Stimulated activated CD8-positive, alpha-beta memory T cell treated with anti-CD3 and anti-CD28 coated beads, Interleukin-12 subunit alpha, Interleukin-12 subunit beta, amount 100 ng/mL, for 1 hour (primary cell): ENCODE results near the gene STAM2.
"Not testable (repeated sequence)": the region's sequence is repeated elsewhere in the genome, so short reads cannot be mapped to it uniquely, and the experiment has no call there.

ENCODE experiments used
- DNase-seq: peaks from one replicate; pipeline ENCODE4 v3.0.0-alpha.2; 2020; ENCODE audit warnings: low read depth

The STAM2 gene

GRCh38 chr2:152106464-152106863 is 69.1 kb downstream of the STAM2 start:
- DNase-seq, result no peak

- DNase-seq, result no peak
Measured at GRCh38 chr2:152103271-152103670, 72.3 kb downstream of the STAM2 start.

- DNase-seq, result no peak
Measured at GRCh38 chr2:152100961-152101360, 74.6 kb downstream of the STAM2 start.

GRCh38 chr2:152099367-152100050 is 76.1 kb downstream of the STAM2 start:
- DNase-seq, result no peak

GRCh38 chr2:152098496-152099366 is 76.8 kb downstream of the STAM2 start, which contains the start of gene CACNB4:
Gene CACNB4, minus strand, starts transcription at chr2:152099044.
- DNase-seq, result no peak

GRCh38 chr2:152097801-152098495 is 77.6 kb downstream of the STAM2 start:
- DNase-seq, result no peak

- DNase-seq, result no peak
Measured at GRCh38 chr2:152097290-152097800, 78.2 kb downstream of the STAM2 start.

GRCh38 chr2:152095146-152095545 is 80.4 kb downstream of the STAM2 start:
- DNase-seq, result no peak

- DNase-seq, result no peak
Measured at GRCh38 chr2:152094014-152094413, 81.5 kb downstream of the STAM2 start.

GRCh38 chr2:152093464-152093863 is 82.1 kb downstream of the STAM2 start:
- no peak for DNase-seq

GRCh38 chr2:152092095-152092494 is 83.5 kb downstream of the STAM2 start:
- no peak for DNase-seq

- DNase-seq, result not testable (repeated sequence)
Measured at GRCh38 chr2:152090726-152091125, 84.8 kb downstream of the STAM2 start.

- DNase-seq, result no peak
Measured at GRCh38 chr2:152089238-152089637, 86.3 kb downstream of the STAM2 start.

- no peak for DNase-seq
Measured at GRCh38 chr2:152088006-152088405, 87.6 kb downstream of the STAM2 start.

GRCh38 chr2:152086231-152086630 is 89.3 kb downstream of the STAM2 start:
- DNase-seq, result no peak

GRCh38 chr2:152084076-152084475 is 91.5 kb downstream of the STAM2 start:
- no peak for DNase-seq

GRCh38 chr2:152083202-152083875 is 92.2 kb downstream of the STAM2 start:
- DNase-seq, result no peak

GRCh38 chr2:152078662-152079061 is 96.9 kb downstream of the STAM2 start:
- no peak for DNase-seq

GRCh38 chr2:152078023-152078422 is 97.5 kb downstream of the STAM2 start:
- no peak for DNase-seq

- no peak for DNase-seq
Measured at GRCh38 chr2:152075461-152076050, 100.0 kb downstream of the STAM2 start.

GRCh38 chr2:152072011-152072410 is 103.6 kb downstream of the STAM2 start:
- DNase-seq, result no peak
